Measurements from ENCODE around the gene TCOF1.
A peak's percentile ranks its signal among the peaks of the same experiment; 100 is the strongest.

TCOF1 gene

DNA sequence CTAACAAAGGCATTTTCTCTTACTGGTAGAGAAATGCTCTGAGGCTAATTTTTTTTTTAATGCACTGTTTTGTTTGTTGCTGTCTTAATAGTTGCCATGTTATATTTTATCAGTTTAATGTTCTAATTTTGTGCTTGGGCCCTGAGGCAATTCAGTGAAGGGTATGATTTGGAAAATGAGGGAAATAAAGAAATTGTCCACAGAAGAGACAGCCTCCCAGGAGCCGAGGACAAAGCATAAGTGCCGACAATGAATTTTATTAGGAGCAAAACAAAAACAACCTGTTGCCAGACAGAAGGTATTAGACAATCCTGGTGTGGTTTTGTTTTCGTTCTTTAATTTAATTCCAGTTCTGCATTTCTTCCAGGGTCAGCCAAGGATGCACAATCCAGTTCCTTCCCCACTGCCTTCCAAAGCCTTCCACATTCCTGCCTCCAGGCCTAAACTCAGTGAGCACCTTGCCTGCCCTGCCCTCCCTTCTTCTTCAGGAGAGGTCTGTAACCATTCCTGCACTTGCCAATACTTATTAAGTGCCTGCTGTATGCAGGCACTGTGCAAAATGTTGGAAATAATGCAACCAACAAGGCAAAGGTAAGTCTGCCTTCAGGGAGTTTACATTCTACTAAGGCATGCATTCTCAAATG lies 4.3 kb upstream of the TCOF1 start:
- no peak for DNase-seq

DNA sequence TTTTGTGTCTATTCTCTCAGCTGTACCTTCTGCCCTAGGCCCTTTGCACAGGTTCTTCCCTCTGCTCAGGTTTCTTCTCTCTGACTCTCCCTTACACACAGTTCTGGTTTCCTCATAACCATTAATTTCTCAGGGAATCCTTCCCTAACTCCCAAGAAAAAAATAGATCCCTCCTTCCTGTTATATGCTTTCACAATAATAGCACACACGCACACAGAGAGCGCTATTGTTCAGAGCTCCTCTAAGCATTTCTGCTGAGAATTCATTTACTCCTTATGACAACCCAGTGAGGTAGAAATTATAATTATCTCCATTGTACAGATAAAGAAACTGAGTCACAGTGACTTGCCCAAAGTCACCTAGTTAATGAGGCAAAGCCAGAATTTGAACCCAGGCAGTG lies 1.7 kb upstream of the TCOF1 start:
- DNase-seq: no peak

DNA sequence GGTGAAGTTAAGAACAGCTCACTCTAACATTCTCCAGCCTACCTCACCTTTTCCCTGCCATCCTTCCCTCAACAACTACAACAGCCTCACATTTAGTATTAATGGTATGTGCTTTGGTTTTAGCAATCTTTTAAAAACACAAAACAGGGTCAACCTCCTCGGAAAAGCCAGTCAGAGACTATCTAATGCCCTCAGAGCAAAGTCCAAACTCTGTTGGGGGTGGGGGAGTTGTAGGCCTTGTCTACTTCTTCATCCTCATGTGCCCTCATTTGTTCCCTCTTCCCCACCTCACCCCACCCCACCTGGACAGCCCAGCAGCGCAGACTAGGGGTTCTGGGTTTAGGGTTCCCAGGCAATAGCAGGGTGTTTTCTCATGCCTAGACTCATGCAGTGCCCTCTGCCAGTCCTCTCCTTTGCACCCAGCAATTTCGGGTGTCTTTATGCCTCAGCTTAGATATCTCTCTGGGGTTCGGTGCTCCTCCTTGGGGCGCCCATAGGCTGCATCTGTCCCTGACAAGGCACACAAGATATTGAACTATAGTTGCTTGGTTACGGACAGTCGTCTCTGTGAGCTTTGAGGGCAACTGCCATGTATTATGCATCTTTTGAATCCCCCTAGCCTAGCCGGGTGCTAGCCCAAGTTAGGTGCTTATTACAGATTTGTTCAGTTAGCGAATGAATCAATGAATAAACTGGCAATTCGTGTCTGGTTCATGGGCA lies 762 bp upstream of the TCOF1 start:
- DNase-seq: no peak

DNA sequence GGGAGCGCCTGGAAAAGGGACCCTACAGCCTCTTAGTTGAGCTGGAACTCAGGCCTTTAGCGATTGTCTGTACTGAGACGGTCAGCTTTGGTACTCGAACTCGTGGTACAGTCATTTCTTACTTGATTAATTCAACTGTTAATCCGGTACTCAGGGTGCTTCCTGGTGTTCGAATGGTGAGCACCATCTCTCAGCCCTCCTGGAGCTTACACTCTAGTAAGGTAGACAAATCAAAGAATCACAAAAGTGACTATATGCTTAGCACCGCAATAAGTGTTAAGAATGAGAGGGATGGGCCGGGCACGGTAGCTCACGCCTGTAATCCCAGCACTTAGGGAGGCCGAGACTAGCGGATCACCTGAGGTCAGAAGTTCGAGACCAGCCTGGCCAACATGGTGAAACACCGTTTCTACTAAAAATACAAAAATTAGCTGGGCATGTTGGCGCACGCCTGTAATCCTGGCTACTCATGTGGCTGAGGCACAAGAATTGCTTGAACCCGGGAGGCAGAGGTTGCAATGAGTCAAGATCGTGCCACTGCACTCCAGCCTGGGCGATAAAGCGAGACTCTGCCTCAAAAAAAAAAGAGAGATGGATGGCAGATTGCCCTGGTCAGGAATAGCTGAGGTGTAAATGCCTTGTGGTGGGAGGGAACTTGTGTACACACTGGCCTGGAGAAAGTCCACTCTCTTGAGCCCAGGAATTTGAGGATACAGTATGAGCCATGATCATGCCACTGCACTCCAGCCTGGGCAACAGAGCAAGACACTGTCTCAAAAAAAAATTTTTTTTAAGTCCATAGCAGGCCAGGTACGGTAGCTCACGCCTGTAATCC lies 981 bp downstream of the TCOF1 start:
- DNase-seq: no peak

DNA sequence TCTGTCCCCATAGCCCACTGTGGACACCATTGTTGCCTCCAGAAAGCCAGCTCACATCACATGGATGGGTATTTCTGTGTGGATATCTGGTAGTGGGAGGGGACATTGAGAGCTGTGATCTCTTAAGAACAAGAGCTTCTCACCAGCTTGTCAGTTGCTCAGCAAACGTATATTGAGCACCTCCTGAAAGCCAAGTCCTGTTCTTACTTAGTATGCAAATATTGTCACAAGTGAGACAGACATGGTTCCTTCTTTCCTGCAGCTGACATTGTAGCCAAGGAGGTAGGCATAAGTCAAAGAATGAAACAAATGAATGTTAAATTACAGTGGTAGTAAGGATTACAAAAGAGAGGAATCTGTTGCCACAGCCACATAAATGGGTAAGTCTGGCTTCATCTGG lies 3.8 kb downstream of the TCOF1 start:
- no peak for DNase-seq

DNA sequence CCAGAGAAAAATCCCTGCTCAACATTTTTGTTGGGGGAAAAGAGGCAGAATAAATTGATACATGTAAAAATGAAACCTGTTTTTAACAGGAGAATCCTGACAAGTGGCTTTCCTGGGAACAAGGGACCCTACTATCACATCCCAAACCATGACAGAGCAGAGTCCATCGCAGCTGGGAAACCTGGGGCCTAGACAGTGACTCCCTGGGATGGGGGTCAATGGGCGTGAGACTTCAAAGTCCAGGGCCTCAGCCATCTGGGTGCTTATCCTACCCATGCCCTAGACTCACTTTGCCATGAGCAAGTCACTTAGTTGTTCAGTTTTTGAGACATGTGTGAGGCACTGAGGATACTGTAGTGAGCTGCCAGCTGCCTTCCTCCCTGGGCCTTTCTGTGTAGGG lies 5.7 kb downstream of the TCOF1 start:
- no peak for DNase-seq

DNA sequence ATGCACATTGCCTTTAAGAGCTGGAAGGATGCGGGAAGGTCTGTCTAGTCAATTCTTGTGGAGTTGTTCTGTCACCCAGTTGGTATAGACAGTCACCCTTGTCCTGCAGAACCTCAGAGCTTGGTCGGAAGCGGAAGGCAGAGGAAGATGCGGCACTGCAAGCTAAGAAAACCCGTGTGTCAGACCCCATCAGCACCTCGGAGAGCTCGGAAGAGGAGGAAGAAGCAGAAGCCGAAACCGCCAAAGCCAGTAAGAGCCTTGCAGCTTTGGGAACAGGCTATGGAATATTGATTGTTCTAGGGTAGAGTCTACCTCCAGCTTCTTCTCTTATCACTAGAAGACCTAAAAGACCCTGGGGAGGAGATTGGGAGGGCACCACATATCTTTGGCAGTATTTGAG lies 6.5 kb downstream of the TCOF1 start:
- DNase-seq: no peak

DNA sequence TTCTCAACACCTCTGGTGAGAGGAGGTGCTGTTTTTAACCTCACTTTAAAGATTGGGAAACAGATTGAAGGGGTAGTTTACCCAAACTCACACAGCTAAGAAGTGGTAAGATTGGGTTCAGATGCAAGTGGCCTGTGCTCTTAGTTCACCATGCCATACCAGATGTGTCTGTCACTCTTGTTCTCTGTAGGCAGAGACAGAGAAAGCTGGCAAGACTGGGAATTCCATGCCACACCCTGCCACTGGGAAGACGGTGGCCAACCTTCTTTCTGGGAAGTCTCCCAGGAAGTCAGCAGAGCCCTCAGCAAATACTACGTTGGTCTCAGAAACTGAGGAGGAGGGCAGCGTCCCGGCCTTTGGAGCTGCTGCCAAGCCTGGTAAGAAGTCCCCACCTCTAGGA lies 11.0 kb downstream of the TCOF1 start:
- no peak for DNase-seq

DNA sequence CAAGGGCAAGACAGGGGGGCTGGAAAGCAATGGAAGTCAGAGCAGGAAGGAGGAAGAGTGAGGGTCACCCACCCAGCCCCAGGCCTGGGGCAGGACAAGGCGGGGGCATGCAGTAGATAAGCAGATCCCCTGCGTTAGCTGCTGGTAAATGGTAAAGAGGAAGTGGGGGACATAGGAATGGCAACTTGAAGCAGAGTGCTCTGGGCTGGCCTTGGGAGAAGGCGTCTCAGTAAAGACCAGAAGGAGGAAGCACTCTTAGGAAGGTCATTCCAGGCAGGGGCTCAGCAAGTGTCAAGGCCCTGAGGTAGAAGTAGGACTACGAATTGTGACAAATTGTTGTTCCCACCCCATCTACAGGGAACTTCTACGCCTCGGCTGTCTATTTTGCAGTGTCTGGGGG lies 15.1 kb downstream of the TCOF1 start:
- peak; percentile 52 to 68 for DNase-seq

DNA sequence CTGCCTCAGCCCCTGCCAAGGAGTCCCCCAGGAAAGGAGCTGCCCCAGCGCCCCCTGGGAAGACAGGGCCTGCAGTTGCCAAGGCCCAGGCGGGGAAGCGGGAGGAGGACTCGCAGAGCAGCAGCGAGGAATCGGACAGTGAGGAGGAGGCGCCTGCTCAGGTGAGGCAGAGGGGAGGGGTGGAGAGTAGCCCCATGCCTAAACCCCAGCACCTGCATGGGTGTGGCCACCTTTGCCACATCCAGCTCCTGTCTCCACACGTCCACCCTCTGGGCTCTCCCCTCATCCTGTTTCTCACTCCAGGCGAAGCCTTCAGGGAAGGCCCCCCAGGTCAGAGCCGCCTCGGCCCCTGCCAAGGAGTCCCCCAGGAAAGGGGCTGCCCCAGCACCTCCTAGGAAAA lies 17.2 kb downstream of the TCOF1 start:
- no peak for DNase-seq

DNA sequence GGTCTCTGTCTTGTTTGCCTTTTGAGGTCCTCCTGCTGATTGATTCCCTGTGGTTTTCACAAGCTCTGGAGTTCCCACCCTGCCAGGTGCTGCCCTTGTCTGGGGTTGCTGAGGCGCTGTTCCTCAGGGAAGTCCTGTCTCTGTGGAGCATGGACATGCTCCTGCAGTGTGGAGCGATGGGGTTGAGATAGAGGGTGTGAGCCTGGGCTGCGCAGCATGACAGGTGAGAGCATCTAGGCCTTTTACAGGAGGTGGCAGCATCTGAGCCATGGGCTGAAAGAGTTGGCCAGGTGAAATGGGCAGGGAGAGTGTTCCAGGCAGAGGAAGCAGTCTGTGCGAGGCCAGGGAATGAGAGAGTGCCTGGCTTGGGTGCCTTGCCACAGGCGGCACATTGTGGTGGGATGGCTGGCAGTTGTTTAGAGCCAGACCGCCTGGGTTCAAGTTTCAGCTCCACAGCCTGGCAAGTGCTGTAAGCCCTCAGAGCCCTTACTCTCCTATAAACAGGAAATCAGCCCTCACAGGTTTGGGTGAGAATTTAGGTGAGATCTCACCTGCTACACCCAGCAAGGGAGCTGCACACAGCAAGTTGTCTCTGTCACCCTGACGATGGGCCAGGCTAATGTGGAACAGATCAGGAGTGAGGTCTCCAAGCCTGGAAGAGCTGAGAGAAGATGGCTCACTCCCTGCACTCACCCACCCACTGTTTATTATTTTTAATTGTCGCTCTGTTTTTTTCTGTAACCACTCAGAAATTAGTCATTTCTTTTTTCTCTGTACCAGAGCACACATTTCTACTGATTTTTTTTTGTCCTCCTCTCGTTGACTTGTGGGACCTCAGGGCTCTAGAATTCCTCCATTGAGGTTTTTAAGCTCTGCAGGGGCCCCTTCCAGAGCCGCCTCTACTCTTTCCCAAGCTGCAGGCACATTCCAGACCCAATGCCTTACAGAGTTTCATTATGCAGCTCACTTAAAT lies 19.6 kb downstream of the TCOF1 start:
- DNase-seq: no peak

DNA sequence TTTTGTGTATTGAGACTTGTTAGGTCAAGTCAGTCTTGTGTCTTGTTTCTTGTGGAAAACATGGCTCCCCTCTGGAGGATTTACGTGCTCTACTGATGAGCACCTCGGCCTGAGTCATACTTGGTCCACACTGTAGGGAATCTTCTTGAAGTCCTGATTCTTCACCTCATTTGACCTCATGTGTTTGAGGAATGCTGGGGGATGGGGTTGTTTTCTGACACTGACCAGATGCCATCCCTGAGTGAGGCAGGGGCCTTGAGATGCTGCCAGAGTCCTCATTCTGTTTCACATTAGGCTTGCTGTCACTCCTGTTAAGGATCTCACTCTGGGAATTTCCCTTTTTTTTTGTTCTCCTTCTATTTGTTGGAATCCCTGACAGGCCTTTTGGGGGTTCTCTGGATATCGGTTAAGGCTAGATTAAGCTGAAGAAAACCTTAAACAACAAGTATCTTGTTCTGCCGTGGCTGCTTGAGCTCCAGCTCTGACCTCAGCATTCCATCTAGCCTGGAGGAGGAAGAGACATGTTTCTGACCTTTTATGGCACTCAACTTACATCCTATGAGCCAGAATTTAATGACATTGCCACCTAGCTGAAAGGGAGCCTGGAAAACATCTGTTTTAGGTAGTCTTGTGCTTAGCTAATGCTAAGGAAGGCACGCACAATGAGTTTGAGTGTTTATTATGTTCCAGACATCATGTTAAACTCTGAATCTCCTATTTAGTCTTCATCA lies 20.6 kb downstream of the TCOF1 start:
- DNase-seq: no peak

DNA sequence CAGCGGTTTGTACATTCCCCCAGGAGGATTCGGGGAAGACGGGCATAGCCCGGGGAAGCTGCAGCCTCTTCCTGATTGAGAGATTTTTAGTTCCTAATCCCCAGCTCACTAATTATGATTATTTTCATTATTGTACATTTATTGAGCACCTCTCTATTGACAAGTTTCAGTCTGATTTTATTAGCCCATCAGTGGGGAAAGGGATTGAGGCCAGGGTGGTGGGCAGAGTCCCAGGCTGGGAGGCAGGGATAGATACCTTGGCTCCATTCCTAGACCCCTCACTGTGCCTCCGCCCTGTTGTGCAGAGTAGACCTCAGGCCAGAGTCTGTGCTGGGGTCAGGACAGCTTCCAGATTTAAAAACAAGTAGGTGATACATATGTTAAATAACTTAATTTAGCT lies 27.2 kb downstream of the TCOF1 start:
- DNase-seq: no peak

DNA sequence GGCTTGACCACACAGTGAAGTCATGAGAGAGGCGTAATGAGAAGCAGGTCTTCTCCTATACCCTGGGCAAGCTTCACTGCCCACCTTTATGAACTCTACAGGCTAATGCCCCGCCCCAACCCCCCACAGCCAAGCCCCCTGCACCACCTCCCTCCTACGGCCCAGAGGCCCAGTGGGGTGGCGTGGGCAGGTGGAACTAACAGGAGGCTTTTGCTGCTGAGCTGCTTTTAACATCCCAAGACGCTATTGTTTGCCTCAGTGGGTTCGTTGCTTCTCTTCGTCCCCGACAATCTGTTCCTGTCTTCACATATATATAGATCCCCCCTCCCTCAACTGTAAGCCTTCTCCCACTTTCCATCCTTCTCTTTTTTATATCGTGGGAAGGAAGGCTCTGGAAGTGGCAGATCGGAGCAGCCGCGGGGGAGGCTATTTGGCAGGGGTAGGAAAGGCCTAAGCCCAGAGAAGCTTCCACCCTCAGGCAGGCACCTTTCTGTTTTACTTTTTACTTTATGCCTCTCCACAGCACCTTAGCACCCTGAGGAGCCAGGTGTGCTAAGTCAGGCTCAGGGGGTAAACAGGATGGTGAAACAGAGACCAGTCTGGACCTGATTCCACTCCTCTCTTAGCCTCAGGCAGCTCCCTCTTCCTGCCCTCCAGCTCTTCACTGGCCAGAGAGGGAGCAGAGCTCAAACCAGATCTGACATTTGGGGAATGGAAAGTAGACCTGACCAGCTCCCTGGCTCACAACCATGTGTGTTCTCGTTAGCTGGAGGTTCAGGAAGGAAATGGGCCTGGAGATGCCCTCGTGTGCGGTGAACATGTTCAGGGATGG lies 28.7 kb downstream of the TCOF1 start:
- DNase-seq: no peak

DNA sequence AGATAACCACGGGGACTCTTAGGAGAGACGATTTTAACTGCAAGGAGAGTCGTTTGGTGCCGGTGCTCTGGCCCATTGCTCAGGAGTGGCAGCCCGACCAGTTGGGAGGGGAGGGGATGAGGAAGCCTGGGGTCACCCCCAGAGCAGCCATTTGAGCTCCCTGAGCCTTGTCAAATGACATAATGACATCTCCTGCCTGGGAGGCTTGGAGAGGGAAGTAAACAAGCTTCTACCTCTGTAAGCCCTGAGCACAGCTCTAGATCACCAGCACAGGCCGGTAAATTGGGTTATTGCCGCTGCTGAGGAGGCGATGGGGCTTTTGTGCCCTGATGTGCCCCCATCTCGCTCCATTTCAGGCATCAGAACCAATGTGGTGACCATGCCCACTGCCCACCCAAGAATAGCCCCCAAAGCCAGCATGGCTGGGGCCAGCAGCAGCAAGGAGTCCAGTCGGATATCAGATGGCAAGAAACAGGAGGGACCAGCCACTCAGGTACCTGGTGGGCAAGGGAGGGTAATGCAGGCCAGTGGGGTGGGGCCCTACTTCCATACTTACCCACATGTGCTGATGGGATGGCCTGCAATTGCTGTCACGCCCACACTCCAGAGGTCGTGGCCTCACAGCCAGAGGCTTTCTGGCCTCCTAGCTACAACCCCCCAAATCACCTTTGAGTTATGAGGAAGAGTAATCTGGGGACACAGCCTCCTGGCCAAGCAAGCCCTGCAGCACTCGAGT lies 32.2 kb downstream of the TCOF1 start:
- no peak for DNase-seq

DNA sequence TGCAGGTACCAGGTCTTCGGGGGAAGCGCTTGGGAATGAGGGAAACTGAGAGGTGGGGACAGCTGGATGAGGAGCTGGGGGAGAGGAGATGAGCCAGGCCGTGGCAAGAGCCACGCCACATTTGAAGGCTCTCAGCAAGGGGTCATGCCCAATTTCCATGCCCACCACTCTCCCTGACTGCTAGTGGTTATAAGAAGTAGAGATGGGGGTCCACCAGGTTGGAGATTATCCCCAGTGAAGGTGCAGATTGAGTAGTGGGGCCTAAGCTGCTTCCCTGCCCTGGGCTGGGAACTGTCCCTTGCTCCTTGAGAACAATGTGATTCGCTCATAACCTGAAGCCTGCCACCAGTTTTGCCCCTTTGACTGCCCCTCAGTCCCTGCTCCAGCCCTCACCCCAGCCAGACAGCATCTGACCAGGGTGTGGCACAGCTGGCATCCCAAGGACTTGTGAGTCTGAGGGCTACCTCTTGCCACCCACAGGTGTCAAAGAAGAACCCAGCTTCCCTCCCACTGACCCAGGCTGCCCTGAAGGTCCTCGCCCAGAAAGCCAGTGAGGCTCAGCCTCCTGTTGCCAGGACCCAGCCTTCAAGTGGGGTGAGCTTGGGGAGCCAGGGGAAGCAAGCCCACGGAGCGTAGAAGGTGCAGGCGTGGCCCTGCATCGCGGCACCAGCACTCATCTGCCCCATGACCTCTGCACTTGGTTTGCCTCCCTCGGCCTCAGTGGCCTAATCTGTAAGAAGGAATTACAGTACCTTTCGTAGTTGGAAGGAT lies 33.8 kb downstream of the TCOF1 start:
- no peak for DNase-seq

DNA sequence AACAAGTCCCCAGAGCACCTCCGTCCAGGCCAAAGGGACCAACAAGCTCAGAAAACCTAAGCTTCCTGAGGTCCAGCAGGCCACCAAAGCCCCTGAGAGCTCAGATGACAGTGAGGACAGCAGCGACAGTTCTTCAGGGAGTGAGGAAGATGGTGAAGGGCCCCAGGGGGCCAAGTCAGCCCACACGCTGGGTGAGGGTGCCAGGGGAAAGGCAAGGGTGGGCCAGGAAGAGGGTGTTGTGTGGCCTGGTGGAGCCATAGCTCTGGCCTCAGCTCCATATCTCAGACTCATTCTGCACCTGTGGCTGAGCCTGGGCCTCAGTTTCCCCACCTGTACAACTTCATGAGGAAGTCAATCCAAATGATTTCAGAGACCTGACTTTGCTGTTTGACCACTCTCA lies 34.5 kb downstream of the TCOF1 start:
- no peak for DNase-seq

DNA sequence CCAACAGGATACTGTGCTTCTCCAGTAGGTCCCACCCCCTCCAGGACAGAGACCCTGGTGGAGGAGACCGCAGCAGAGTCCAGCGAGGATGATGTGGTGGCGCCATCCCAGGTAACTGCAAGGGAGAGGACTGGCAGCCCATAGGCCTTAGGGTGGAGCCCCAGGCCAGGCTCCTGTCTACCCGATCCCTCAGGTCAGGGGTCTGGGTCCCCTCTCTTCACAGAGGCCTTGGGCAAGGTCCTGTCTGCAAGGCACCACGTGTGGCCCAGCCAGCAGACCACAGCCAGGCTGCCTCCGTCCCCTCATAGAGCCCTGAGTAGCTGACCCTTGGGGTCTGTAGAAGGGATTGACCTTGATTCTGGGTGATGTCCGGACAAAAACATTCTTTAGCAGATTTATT lies 35.2 kb downstream of the TCOF1 start:
- no peak for DNase-seq

DNA sequence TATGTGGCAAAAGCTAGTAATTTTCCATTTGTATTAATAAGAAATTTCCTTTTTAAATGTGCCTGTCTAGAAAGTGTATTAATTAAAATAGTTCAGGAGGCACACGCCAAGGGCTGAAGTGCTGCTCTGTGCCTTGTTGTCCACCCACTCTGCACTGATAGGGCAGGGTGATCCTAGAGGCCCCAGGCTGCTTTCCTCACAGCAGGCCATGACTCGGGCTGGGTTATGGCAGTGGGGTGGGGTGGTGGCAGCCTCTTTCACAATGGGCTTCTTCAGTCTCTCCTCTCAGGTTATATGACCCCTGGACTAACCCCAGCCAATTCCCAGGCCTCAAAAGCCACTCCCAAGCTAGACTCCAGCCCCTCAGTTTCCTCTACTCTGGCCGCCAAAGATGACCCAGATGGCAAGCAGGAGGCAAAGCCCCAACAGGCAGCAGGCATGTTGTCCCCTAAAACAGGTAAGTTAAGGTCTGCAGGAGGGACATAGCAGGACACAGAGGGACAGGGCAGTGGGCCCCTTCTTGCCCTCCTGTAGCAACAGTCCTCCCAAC lies 35.7 kb downstream of the TCOF1 start:
- DNase-seq: no peak

Measured in inflammatory macrophage (primary cell).